Activated naive CD8-positive, alpha-beta T cell treated with anti-CD3 and anti-CD28 coated beads, Interleukin-2, amount 10 ng/mL, durations not matched to agents 7 days and 5 days (primary cell): ENCODE measurements around the gene SMARCA1. TPM values are rescaled to one million over a fixed set of nuclear protein-coding genes. Genes with fewer than 3 reads are reported as not detected.

ENCODE experiments used
- ATAC-seq: fragments of 150-1000 bp; cut with Tn5 transposase; one replicate; pipeline ENCODE4 v1.10.0; 2021; ENCODE audit warnings: low read depth, moderate library complexity
- POLR2A ChIA-PET: fragments of 350-600 bp; sonication (Branson Sonifier 250); formaldehyde crosslinking; loops from one replicate; lab custom pipeline; 2021; ENCODE audit warnings: antibody characterized with exemption; lab: Charles Lee
- DNase-seq: peaks from one replicate; pipeline ENCODE4 v3.0.0; 2021
- H3K27ac Mint-ChIP-seq: one replicate; pipeline ENCODE4 v1.8.0; 2022; ENCODE audit warnings: mild to moderate bottlenecking, mixed read lengths
- H3K27me3 Mint-ChIP-seq: one replicate; pipeline ENCODE4 v1.8.0; 2022; ENCODE audit warnings: mild to moderate bottlenecking, moderate library complexity, mixed read lengths
- H3K36me3 Mint-ChIP-seq: one replicate; pipeline ENCODE4 v1.8.0; 2021; ENCODE audit warnings: mild to moderate bottlenecking, mixed read lengths
- H3K4me1 Mint-ChIP-seq: one replicate; pipeline ENCODE4 v1.8.0; 2021; ENCODE audit warnings: mixed read lengths
- H3K4me3 Mint-ChIP-seq: one replicate; pipeline ENCODE4 v1.8.0; 2022; ENCODE audit warnings: mild to moderate bottlenecking, moderate library complexity, mixed read lengths
- H3K9me3 Mint-ChIP-seq: one replicate; pipeline ENCODE4 v1.8.0; 2021; ENCODE audit warnings: mixed read lengths
- total RNA-seq, 2 experiments: library from RNA; stranded (reverse); gene quantifications; one replicate each; pipeline ENCODE4 v1.2.3, GENCODE V29; 2021

Gene SMARCA1
- total RNA-seq, 2 experiments from 2014 or later, result 0.17 TPM; not detected in 1

DNA sequence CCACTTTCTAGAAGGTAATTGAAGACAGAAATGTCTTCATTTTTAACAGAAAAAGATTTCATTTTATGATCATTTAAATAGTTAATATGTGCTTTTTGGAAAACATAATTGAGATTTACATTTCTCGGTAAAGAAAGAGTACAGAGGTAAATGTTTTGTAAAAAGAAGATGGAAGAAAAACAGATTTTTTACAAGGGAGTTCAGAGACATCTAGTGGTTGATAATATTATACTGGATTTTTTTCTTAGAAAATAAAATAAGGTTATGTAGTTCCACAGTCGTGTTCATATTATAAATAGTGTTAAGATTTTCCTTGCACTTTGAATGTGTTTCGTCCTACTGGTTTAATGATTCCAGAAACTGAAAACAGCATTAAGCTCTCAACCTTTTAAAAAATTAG lies 60.6 kb downstream of the SMARCA1 start:
- H3K4me3 Mint-ChIP-seq, result no peak overlapping the region
- no peaks in the 10 kb centered on the region for H3K36me3 Mint-ChIP-seq
- POLR2A ChIA-PET, result no interaction called here
- no peak for ATAC-seq
- no peak for DNase-seq
- H3K27me3 Mint-ChIP-seq, result no peaks in the 10 kb centered on the region
- H3K4me1 Mint-ChIP-seq, result no peaks in the 10 kb centered on the region
- H3K27ac Mint-ChIP-seq, result no peak overlapping the region
- no peaks in the 10 kb centered on the region for H3K9me3 Mint-ChIP-seq

DNA sequence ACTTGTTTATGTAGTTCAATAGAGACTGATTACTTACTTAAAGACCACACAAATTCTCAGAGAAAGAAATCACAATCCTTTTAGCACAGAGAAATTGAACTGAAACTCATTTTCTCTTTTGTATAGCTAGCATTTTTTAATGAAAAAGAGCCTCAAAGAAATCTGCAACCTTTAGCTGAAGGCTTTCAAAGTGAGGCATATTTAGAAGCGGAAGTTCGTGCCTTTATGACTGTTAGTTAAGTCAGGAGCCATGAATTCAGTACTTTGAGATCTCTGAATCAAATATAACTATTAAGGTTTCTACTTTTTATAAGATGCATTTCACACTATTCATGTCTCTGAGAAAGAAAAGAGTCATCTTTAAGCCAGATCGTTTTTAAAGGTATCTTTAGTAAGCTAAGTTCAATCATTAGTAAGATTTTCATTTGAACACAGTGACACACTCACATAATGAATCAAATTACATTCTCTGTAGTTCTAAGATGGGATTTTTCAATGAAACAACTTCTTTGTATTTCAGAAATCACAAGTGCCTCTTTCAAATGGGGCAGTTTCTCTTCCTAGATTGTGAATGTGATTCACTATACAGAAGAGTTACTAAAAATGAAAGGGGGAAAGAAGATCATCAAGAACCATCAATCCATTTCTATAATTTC lies 61.4 kb downstream of the SMARCA1 start:
- no peaks in the 10 kb centered on the region for H3K9me3 Mint-ChIP-seq
- H3K27me3 Mint-ChIP-seq, result no peaks in the 10 kb centered on the region
- no peak for ATAC-seq
- no peak for DNase-seq
- POLR2A ChIA-PET, result no interaction called here
- no peak overlapping the region for H3K27ac Mint-ChIP-seq
- no peak overlapping the region for H3K4me3 Mint-ChIP-seq
- H3K4me1 Mint-ChIP-seq, result no peaks in the 10 kb centered on the region
- no peaks in the 10 kb centered on the region for H3K36me3 Mint-ChIP-seq

DNA sequence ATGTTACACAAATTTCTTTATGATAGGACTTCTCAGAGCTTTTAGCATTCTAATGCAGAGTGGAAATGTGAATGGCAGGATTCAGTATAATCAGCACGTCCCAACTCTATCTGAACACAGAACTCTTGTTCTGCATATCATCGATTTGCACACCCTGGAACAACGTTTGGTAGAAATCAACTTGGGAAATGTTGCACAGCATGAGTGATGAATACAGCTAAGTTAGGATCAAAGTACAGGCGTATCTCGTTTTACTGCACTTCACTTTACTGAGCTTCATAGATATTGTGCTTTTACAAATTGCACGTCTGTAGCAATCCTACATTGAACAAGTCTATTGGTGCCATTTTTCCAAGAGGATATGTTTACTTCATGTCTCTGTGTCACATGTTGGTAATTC lies 70.8 kb downstream of the SMARCA1 start:
- POLR2A ChIA-PET, result no interaction called here
- H3K27me3 Mint-ChIP-seq, result no peaks in the 10 kb centered on the region
- no peaks in the 10 kb centered on the region for H3K4me1 Mint-ChIP-seq
- H3K36me3 Mint-ChIP-seq, result no peaks in the 10 kb centered on the region
- no peak overlapping the region for H3K27ac Mint-ChIP-seq
- ATAC-seq, result no peak
- DNase-seq, result no peak
- no peaks in the 10 kb centered on the region for H3K9me3 Mint-ChIP-seq
- no peak overlapping the region for H3K4me3 Mint-ChIP-seq

DNA sequence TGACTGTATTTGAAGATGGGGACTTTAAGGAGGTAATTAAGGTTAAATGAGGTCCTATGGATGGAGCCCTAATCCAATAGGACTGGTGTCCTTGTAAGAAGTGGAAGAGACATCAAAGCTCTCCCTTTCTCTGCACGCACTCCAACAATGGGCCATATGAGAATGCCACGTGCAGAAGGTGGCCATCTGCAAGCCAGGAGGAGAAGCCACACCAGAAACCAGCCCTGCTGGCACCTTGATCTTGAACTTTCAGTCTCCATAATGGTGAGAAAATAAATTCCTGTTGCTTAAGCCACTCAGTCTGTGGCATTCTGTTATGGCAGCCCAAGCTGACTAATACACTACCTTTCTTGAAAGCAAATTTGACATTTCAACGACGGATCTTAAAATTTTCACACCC lies 73.2 kb downstream of the SMARCA1 start:
- H3K27me3 Mint-ChIP-seq, result no peaks in the 10 kb centered on the region
- H3K4me3 Mint-ChIP-seq, result no peak overlapping the region
- H3K27ac Mint-ChIP-seq, result no peak overlapping the region
- no peaks in the 10 kb centered on the region for H3K9me3 Mint-ChIP-seq
- H3K36me3 Mint-ChIP-seq, result no peaks in the 10 kb centered on the region
- ATAC-seq (no peak), DNase-seq (no peak)
- POLR2A ChIA-PET, result no interaction called here
- no peaks in the 10 kb centered on the region for H3K4me1 Mint-ChIP-seq

DNA sequence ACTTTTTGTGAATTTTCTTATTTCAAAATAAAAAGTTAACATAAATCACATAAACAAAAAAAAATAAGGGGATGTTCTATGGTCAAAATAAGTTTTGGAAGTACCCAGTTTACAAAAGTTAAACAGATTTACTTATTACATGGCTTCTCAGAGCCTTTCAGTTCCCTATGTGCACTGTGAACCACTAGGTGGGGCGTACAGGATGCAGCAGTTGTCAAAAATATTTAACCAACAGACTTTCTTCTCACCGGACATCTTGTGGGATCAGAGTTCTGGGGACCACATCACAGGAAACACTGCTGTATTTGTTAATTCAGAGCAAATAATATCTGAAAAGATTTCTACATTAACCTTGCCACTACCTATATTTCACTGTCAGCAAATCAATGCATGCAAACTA lies 74.1 kb downstream of the SMARCA1 start:
- Mint-ChIP-seq H3K36me3 (no peaks in the 10 kb centered on the region), H3K4me3 (no peak overlapping the region), H3K27me3 (no peaks in the 10 kb centered on the region), H3K27ac (no peak overlapping the region), H3K9me3 (no peaks in the 10 kb centered on the region), H3K4me1 (no peaks in the 10 kb centered on the region)
- POLR2A ChIA-PET, result no interaction called here
- ATAC-seq (no peak), DNase-seq (no peak)

DNA sequence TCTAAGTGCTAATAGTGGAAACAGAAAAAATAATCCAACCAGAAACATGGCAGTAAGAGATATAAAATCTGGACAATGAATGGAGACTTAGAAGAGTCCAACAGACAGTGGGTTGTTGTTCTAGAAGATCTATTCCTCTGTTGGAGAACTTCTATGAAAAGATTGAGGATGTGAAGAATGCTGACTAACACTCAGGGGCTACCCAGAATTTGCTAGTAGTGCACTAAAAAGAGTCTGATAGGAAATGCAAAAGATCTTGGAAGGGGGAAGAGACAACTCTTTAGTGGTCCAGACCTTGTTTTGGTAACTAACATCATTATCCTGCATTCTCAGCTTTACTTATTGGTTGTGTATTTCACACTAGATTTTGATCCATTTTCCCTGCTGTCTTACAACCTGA lies 77.9 kb downstream of the SMARCA1 start:
- Mint-ChIP-seq H3K4me3 (no peak overlapping the region), H3K36me3 (no peaks in the 10 kb centered on the region), H3K9me3 (no peaks in the 10 kb centered on the region), H3K27me3 (no peaks in the 10 kb centered on the region), H3K4me1 (no peaks in the 10 kb centered on the region), H3K27ac (no peak overlapping the region)
- ATAC-seq (no peak), DNase-seq (no peak)
- POLR2A ChIA-PET, result no interaction called here

DNA sequence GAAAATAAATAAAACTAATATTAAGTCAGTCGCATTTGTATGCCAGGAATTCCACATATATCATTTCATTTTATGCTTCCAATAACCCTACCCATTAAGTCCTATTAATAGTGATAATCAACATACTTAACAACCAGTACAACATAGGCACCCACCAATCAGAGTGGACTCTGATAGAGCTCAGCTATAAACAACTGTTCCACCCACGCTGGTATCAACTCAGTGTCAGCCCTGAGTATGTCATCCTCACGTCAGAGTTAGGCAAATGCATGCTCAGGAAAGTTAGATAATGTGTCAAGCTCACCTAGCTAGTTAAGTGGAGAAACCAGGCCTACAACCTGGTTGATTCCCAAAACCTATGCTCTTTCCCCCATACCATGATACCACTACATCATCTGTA lies 89.3 kb downstream of the SMARCA1 start:
- ATAC-seq (no peak), DNase-seq (no peak)
- Mint-ChIP-seq H3K9me3 (no peaks in the 10 kb centered on the region), H3K4me1 (no peaks in the 10 kb centered on the region), H3K36me3 (no peaks in the 10 kb centered on the region), H3K27ac (no peak overlapping the region), H3K27me3 (no peaks in the 10 kb centered on the region), H3K4me3 (no peak overlapping the region)
- POLR2A ChIA-PET, result no interaction called here

DNA sequence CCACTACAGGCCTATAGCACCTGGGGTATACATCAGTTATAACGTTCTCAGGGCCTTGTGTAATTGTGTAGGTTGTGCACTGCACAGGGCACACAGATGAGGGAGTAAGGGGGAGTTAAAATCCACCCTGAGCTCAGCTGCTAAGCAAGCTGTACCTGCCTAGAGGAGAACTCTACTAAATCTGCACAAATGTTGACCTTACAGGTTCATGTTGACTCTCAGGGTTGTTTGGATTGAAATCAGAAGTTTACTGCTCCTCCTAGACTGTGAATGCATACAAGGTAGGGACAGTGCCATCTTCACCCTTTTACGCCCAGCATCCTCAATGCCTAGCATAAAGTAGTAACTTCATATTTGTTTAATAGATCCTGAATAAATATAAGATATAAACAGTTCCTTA lies 89.8 kb downstream of the SMARCA1 start:
- POLR2A ChIA-PET, result no interaction called here
- DNase-seq, result no peak
- H3K4me3 Mint-ChIP-seq, result no peak overlapping the region
- H3K4me1 Mint-ChIP-seq, result no peaks in the 10 kb centered on the region
- no peaks in the 10 kb centered on the region for H3K36me3 Mint-ChIP-seq
- H3K27ac Mint-ChIP-seq, result no peak overlapping the region
- no peaks in the 10 kb centered on the region for H3K9me3 Mint-ChIP-seq
- no peaks in the 10 kb centered on the region for H3K27me3 Mint-ChIP-seq
- ATAC-seq, result no peak

DNA sequence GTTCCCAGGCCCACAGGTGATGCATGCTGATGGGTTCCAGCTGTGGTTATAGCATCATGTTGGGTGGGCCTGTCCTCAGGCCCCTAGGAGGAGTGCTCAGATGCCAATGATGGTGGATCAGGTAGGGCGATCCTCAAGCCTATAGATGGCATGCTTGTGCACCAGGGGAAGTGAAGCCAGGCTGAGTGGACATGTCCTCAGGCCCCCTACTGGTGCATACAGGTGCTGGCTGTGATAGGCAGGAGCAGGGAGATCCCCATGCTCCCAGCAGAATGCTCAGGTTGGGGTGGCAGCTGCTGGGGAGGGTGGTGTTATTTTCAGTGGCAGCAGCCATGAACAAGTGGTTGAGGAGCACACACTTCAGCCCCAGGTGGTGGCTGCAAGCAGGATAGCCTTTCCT lies 96.0 kb downstream of the SMARCA1 start:
- no peak for DNase-seq
- Mint-ChIP-seq H3K9me3 (no peaks in the 10 kb centered on the region), H3K27me3 (no peaks in the 10 kb centered on the region), H3K4me1 (peaks cover 2% of the 10 kb centered on the region), H3K4me3 (no peak overlapping the region), H3K36me3 (no peaks in the 10 kb centered on the region), H3K27ac (no peak overlapping the region)
- ATAC-seq, result no peak
- POLR2A ChIA-PET, result no interaction called here

DNA sequence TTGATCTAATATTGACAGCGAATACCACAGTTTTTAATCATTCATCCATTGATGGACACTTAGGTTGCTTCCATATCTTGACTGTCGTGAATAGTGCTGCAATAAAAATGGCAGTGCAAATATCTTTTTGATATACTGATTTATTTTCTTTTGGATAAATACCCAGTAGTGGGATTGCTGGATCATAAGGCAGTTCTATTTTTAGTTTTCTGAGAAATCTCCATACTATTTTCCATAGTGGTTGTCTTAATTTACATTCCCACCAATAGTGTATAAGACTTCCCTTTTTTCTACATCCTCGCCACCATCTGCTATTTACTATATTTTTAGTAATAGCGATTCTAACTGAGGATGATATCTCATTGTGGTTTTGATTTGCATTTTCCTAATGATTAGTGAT lies 100.1 kb downstream of the SMARCA1 start:
- Mint-ChIP-seq H3K4me1 (peaks cover 2% of the 10 kb centered on the region), H3K27me3 (no peaks in the 10 kb centered on the region), H3K4me3 (no peak overlapping the region), H3K9me3 (no peaks in the 10 kb centered on the region), H3K27ac (no peak overlapping the region), H3K36me3 (no peaks in the 10 kb centered on the region)
- no peak for DNase-seq
- ATAC-seq, result no peak
- POLR2A ChIA-PET, result no interaction called here

DNA sequence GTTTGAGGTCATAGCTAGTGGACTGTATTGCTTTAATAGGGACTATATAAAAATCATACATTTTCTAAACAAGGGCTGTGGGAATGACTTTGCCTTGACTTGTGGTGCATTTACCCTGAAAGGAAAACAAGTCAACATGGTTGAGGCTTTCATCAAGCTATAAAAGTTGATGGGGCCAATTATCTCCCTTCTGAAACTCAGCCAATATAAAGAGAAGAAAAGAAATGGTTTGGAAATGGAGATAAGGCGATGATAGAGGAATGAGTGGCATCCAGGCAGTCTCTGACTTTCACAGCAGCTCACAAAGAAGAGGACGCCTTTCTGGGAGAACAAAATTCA lies 118.7 kb downstream of the SMARCA1 start:
- no peak for ATAC-seq
- no peaks in the 10 kb centered on the region for H3K36me3 Mint-ChIP-seq
- no peaks in the 10 kb centered on the region for H3K4me1 Mint-ChIP-seq
- no peaks in the 10 kb centered on the region for H3K27me3 Mint-ChIP-seq
- no peak overlapping the region for H3K27ac Mint-ChIP-seq
- no peak for DNase-seq
- POLR2A ChIA-PET, result no interaction called here
- H3K9me3 Mint-ChIP-seq, result no peaks in the 10 kb centered on the region
- H3K4me3 Mint-ChIP-seq, result no peak overlapping the region

DNA sequence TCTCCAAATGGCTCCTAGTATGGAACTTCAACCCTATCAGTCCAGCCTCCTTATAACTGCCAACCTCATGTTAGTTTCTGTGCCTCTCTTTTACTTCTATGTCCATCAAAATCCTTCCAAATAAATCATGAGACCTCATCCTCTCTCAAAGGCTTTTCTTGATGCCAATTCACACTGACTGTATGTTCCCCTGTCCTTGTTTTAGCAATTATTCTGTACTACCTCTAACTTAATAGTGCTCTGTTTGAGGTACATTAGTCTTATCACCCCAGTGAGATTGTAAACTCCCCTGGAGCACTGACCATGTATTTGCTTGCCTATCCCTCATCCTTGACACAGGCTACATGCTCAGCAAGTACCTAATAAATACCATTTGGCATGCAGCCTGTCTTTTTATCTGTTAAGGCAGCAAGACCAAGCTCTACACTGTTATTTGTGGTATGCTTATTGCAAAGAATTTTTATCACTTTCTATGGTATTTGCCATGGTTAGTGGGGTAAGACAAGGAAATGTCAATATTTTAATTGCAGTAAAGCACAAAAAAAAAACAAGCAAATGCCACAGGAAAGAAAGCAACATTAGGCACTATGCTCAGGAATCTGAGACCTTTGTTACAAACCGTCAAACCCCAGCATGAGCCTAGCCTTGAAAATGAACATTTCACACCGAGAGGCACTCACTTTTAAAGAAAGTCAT lies 119.2 kb downstream of the SMARCA1 start:
- no peak overlapping the region for H3K4me3 Mint-ChIP-seq
- no peak overlapping the region for H3K27ac Mint-ChIP-seq
- POLR2A ChIA-PET, result no interaction called here
- H3K36me3 Mint-ChIP-seq, result no peaks in the 10 kb centered on the region
- no peak for ATAC-seq
- H3K27me3 Mint-ChIP-seq, result no peaks in the 10 kb centered on the region
- no peaks in the 10 kb centered on the region for H3K4me1 Mint-ChIP-seq
- H3K9me3 Mint-ChIP-seq, result no peaks in the 10 kb centered on the region
- no peak for DNase-seq
